ENCODE results near the gene NHERF1.

Gene NHERF1

DNA sequence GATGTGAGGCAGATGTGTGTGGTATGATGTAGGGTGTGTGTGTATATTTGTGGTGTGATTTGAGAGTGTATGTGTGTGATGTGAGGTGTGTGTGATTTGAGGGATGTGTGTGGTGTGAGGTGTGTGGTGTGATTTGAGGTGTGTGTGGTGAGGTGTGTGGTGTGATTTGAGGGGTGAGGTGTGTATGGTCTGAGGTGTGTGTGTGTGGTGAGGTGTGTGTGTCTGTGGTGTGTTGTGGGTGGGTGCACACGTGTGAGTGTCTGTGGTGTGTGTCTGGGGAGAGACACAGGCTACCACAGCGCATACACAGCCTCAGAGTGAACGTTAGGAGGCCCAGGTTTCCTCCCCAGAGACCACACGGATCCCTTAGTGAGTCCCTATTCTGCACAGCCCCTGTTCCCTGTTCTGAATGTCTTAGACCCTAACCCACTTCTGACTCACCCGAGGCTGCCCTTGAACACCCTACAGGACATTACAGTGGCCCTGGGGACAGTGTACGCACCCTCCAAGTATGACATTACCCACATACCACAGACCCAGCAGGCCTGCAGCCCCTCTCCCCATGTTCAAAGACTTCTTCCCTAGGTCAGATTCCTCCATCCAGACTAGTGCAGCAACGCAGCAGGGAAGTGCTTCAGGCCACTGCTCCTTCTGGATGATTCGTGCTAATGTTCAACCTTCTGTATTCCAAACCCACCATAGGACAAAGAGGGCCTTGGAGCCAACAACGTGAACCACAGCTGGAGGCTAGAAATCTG, 14.9 kb upstream of the NHERF1 start:
- no peak for DNase-seq

DNA sequence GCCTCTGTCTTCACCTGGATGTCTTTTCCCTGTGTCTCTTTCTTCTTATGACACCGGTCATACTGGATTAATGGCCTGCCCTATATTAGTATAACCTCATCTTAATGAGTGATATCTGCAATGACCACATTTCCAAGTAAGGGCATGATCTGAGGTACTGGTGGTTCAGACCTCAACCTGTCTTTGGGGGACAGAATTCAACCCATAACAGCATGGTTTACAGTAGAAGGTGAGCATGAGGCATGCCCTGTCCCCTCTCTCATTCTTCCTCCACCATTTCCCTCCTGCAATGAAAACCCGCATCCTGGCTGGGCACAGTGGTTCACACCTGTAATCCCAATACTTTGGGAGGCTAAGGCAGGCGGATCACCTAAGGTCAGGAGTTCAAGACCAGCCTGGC, 14.2 kb upstream of the NHERF1 start:
- no peak for DNase-seq

GRCh38 chr17:74736513-74737298, 11.7 kb upstream of the NHERF1 start, which contains the start of gene RAB37:
TSS of gene RAB37 (plus strand) at chr17:74737256. CDS start at chr17:74737273, 17 bp downstream.
- DNase-seq: peak; percentile 64

DNA sequence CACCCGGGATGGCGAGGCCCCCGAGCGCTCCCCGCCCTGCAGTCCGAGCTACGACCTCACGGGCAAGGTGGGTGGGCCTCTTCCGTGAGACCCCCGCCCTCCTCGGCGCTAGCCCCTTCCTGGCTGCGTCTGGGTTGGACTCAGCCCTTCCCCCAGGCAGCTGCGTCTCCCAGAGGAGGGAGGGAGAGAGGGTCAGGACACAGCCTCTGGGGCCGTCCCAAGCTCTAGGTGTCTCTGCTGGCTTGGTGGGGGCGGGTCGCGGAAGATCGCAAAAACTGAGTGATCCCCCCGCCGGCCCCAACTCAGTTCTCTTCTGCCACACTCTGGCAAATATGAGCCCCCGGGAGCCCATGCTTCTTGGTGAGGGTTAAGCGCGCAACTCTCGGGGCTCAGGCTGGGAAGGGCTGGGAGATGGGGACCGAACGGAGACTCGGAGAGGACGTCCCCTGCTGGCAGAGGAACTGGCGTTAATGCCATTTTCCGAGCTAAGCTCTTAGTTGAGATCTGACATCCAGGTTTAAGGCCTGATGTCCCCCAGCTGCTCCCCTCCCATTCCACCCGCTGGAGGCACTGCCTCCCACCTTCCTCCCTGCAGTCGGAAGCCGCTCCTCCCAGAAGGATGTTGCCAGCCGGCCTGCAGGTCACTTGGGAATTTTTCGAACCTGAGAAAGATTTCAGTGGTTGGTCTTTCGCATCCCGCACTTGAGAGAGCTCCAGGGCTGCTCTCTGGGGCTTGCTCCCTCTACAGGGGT, 11.0 kb upstream of the NHERF1 start:
- DNase-seq: no peak

GRCh38 chr17:74738051-74738996, 10.1 kb upstream of the NHERF1 start:
- no peak for DNase-seq

DNA sequence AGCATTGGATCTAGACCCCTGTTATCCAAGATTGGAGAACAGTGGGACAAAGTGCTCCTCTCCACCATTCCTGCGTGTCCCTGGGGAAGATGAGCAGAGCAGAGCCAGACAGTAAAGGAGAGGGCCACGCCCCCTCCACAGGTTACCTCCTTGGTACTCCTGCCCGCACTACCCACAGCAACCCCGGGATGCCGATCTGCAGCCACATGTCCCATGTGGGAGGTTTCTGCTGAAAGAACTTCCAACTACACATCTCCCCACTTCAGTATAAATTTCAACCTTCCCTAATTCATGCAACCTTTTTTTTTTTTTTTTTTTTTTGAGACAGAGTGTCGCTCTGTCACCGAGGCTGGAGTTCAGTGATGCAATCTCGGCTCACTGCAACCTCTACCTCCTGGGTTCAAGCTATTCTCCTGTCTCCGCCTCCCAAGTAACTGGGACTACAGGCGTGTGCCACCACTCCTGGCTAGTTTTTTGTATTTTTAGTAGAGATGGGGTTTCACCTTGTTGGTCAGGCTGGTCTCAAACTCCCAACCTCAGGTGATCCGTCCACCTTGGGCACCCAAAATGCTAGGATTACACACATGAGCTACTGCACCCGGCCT, 9.1 kb upstream of the NHERF1 start:
- no peak for DNase-seq

DNA sequence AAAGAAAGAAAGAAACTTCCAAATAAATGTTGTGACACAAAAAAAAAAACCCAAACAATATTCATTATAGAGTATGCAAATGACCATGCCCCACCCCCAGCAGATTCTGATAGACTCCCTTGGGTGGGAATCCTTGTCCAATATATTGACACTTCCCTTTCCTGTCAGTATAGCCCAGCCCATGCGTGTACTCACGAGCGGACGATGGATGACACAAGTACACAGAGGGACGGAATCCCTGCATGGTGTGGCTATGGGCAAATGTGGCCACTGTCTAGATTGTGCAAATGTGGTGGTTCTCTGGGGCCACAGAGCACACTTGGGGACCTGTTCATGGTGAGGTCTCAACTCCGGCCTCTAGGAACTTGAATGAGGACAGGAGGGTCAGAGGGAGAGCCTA, 8.3 kb upstream of the NHERF1 start:
- no peak for DNase-seq

- DNase-seq: no peak
Observed at GRCh38 chr17:74740641-74741387, 7.6 kb upstream of the NHERF1 start.

GRCh38 chr17:74742153-74742515, 6.3 kb upstream of the NHERF1 start:
- no peak for DNase-seq

DNA sequence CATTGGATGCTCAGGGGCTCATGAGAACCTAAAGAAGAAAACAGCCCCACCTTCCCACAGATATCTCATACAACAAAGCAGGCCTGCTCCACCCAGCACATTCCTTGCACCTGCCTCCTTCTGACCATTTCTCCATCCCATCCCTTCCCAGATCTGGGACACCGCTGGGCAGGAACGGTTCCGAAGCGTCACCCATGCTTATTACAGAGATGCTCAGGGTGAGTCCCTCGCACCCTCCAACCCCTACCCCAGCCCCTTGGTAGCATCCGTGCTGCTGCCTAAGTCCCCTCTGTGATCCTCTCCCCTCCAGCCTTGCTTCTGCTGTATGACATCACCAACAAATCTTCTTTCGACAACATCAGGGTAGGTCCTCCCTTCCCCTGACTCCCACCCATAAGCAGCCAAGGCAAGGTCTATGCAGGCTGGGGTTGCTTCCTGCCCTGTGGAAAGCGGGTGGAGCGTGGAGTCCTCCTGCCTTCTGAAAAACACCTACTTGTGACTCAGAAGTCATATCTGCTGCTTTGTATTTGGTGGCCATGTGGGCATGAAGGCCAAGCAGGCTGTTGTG, 5.4 kb upstream of the NHERF1 start:
- no peak for DNase-seq

DNA sequence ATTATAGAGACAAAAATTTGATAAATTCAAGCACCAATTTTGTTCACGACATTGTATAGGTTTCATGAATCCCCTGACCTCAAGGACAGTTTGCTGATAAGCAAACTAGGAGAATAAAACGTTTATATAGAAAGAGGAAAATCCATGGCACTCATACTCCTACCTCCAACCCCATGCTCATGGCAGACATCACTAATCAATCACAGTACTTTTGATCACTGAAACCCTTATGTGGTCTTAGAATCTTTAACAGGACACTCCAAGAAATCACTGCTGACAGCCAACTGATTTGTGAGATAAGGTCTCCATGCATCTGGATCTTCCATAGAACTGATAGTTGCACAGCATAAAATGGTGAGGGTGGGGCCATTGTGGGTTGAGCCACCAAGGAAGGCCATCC, 4.7 kb upstream of the NHERF1 start:
- DNase-seq: no peak

- no peak for DNase-seq
Observed at GRCh38 chr17:74744349-74744713, 4.1 kb upstream of the NHERF1 start.

DNA sequence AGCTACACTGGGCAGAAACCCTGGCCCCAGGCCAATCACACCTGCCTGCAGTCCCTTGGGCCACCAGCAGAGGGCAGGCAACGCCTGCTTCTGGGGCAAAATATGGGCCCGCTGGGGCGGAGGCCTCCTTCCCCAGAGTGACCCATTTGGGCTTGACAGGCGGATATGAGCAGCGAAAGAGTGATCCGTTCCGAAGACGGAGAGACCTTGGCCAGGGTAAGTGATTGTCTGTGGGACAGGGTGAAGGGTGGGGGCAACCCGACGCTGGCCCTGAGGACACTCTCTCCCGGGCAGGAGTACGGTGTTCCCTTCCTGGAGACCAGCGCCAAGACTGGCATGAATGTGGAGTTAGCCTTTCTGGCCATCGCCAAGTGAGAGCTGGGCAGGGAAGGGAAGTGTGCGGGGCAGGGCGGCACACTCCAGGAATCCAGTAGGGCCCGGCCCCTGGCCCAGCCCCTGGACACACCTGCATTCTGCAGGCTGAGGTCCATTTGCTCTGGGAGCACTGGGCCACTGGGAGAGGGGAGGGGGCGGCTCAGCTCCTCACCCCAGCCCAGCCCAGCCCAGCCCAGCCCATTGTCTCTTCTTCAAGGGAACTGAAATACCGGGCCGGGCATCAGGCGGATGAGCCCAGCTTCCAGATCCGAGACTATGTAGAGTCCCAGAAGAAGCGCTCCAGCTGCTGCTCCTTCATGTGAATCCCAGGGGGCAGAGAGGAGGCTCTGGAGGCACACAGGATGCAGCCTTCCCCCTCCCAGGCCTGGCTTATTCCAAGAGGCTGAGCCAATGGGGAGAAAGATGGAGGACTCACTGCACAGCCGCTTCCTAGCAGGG, 3.5 kb upstream of the NHERF1 start:
- DNase-seq: peak; percentile 8

GRCh38 chr17:74745548-74746177, 2.8 kb upstream of the NHERF1 start:
- no peak for DNase-seq

GRCh38 chr17:74746376-74746775, 2.1 kb upstream of the NHERF1 start:
- no peak for DNase-seq

DNA sequence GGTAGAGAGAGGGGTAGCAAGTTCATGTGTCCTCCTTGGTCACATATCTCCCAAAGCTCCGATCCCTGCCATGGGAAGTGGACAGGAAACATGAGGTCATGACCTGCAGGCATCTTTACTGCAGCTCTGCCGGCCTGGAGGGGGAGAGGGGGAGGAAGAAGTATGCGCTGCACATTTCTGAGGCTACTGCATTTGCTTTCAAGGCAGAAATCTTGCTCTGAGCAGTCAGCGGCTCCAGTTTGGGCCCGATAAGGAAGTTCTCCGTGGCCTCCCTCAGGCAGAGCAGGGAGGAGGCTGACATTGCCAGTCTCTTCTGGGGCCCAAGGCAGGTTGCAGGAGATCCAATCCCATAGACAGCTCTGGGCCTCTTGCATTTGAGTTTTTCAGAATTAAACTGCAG, 1.5 kb upstream of the NHERF1 start:
- no peak for DNase-seq

- peak; percentile 91 for DNase-seq
Observed at GRCh38 chr17:74748279-74748528, 224 bp upstream of the NHERF1 start.

DNA sequence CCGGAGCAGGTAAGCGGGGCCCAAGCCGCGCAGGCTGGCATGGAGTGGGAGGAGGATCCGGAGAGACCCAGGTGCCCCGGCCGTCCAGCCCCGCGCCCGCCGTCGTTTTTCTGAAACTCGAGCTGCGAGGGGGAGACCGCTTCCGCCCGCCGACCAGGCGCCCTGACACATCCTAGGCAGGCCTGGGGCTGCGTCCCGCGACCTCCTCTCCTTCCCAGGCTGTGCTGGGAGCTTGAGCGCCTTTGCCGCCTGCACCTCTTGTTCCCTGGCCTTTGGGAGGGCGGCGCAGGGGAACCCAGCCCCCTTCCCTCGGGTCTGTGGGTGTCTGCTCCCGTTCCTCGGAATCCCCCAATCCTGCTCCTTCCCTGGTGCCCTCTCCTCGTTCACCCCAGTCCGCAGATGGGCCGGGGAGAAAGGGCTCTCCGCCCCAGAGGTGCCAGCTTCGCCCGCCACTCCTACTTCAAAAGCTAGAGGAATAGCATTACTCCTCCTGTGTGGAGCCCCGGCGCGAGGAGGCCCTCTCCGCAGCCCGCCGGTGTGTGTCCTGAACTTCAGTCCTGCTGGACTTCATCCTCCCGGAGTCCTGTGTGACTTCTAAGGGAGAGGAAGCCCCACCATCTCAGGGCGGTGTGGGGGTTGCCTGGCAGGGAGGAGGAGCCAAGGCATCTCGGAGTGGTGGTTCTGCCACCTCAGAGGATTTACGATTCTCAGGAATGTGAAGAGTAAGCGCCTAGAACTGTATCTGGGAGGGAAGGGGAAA, 1.0 kb downstream of the NHERF1 start:
- DNase-seq: no peak

DNA sequence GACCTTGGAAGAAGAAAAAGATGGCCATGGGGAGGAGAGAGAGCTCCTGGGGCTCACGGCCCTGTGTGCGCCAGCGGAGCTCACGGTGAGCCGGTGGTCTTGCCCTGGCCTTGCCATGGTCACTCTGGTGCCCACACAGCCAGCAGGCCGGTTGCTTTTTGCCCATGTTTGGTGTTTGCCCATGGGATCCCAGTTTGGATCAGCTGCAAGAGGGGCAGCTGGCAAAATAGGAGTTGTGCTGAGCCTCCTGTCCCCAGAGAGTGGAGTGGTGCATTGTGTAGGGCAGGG, 1.6 kb downstream of the NHERF1 start:
- DNase-seq: no peak

All from NCI-H526 treated with DMSO at 0.1 percent for 48 hours (cell line).